GM12891 (cell line): Measurements from ENCODE around the gene BID.

Experiments
- POLR2A ChIP-seq: IDR thresholded peaks from 2 replicates; pipeline ENCODE4 v1.6.1; 2011; ENCODE audit warnings: low read depth, low read length, control low read depth
- POLR2AphosphoS5 ChIP-seq: IDR thresholded peaks from 2 replicates; pipeline ENCODE4 v1.6.1; 2011; ENCODE audit warnings: low read depth, low read length, control low read depth

DNA sequence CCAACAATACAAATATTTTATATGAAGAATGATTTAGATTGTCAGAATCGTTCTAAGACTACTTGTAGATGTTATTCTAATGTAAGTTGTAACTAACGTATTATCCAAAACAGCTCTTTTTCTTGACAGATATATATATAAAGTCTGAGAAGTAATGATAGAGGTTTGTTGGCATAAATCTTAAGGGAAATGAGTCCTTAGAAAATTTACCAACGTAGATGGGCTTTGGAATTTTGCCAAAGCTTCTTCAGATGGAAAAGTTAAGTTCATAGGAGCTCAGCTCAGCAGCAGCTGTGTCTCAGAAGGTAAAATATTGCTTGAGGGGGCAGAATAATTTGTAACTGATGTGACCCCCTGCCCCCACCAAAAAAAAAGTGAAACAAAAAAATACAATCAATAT lies 66.7 kb downstream of the BID start:
- TF ChIP-seq POLR2AphosphoS5 (no peak), POLR2A (no peak)
